Heart left ventricle (tissue), 13 donors: ENCODE results near the gene CHMP4B.

Source experiments
- CTCF ChIP-seq, 12 donors: fragments of 200-600 bp; sonication (generic) in 4 of 12; IDR thresholded peaks; one replicate each; pipeline versions ENCODE4 v1.5.0 to v1.8.0; 2018 to 2022; ENCODE audit warnings: antibody characterized with exemption in 12 of 12, mild to moderate bottlenecking in 5 of 12
- POLR2A ChIP-seq, 2 donors: fragments of 450-650 bp; IDR thresholded peaks; one replicate each; pipeline ENCODE4 v1.6.1; 2017; ENCODE audit warnings: antibody characterized with exemption in 2 of 2, mild to moderate bottlenecking in 2 of 2, moderate library complexity in 2 of 2
- donor health status: ischemic (EF 13 %, LVEDD 7.1; RV severe dilation, severe dysfunction).
- donor health status: DM: no; HTN: yes; CAD: no.
- donor health status: DM: no; HTN: no; CAD: no.
- donor health status: ischemic (EF 25% LVEDD 6.9; RV normal size, moderate dysfunction).
- donor health status: ischemic (EF 25% LVEDD 5.7; RV mildly dilated, moderate dysfunction).
- donor health status: ischemic (EF 35%, LVEDD 5.7; RV mildly dilated, moderate dysfunction).
- donor health status: nonischemic (EF 11% LVEDD 7.7; RV severe dilation, severe dysfunction).
- donor health status: DM: yes; HTN: yes; CAD: no.
- donor health status: PGD.
- donor health status: ischemic (EF 29% LVEDD 5.4; RV normal size, mild dysfunction).
- donor health status: nonischemic (EF 23%, LVEDD 6.1; RV moderate dilation, normal function).

DNA sequence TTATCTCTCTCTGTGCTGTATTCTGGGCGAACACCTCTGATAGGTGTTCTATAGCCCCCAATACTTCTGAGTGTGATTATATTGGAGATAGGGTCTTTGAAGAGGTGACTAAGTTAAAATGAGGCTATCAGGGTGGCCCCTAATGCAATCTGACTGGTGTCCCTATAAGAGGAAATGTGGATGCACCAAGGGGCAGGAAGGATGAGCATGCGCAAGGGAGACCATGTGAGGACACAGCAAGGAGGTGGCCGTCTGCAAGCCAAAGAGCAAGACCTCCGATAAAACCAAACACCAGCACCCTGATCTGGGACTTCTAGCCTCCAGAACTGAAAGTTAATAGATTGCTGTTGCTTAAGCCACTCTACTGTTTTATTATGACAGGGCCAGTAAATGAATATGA, 69.2 kb downstream of the CHMP4B start:
- TF ChIP-seq CTCF (IDR thresholded peaks at IDR 0.05) = no peak
- TF ChIP-seq POLR2A (IDR thresholded peaks at IDR 0.05) = no peak
